Spleen (tissue), 11 donors: ENCODE results near the gene RDH12. TPM values are rescaled to one million over a fixed set of nuclear protein-coding genes. Genes with fewer than 3 reads are reported as not detected.
A peak's percentile ranks its signal among the peaks of the same experiment; 100 is the strongest.

ENCODE experiments used
- DNase-seq: peaks from one replicate; pipeline ENCODE4 v3.0.0-alpha.2; 2020
- H3K27ac ChIP-seq, 8 donors: fragments of 200-600 bp; sonication (generic) in 7 of 8; 1 replicate in 4 of 8; 2 replicates in 4 of 8; pipeline versions ENCODE4 v1.5.0 to v1.8.0; 2016 to 2021; ENCODE audit warnings: inconsistent platforms in 4 of 8, mild to moderate bottlenecking in 4 of 8, moderate library complexity in 1 of 8
- H3K27me3 ChIP-seq, 7 donors: fragments of 200-600 bp; sonication (generic) in 6 of 7; replicated peaks in 1 of 7; 1 replicate in 4 of 7; 2 replicates in 3 of 7; pipeline versions ENCODE4 v1.5.0 to v1.8.0; 2016 to 2021; ENCODE audit warnings: inconsistent platforms in 3 of 7, mild to moderate bottlenecking in 1 of 7
- H3K36me3 ChIP-seq, 6 donors: fragments of 200-600 bp; sonication (generic) in 5 of 6; 1 replicate in 4 of 6; 2 replicates in 2 of 6; pipeline versions ENCODE4 v1.5.0 to v1.8.0; 2016 to 2021; ENCODE audit warnings: inconsistent platforms in 2 of 6
- H3K4me1 ChIP-seq, 6 donors: fragments of 200-600 bp; sonication (generic) in 5 of 6; 1 replicate in 3 of 6; 2 replicates in 3 of 6; pipeline versions ENCODE4 v1.5.0 to v1.8.0; 2016 to 2021; ENCODE audit warnings: inconsistent platforms in 3 of 6
- H3K4me3 ChIP-seq, 8 donors: fragments of 200-600 bp; sonication (generic) in 7 of 8; 1 replicate in 4 of 8; 2 replicates in 4 of 8; pipeline versions ENCODE4 v1.5.0 to v1.8.0; 2016 to 2021; ENCODE audit warnings: inconsistent platforms in 4 of 8, mild to moderate bottlenecking in 4 of 8, moderate library complexity in 2 of 8
- H3K9me3 ChIP-seq, 8 donors: fragments of 200-600 bp; sonication (generic) in 7 of 8; 1 replicate in 4 of 8; 2 replicates in 4 of 8; pipeline versions ENCODE4 v1.5.0 to v1.8.0; 2016 to 2021; ENCODE audit warnings: inconsistent platforms in 4 of 8
- CTCF ChIP-seq, 11 experiments: fragments of 200-600 bp in 7 of 11; fragments of 450-650 bp in 4 of 11; sonication (generic) in 4 of 11; IDR thresholded peaks in 8 of 11; conservative IDR thresholded peaks in 3 of 11; 1 replicate in 7 of 11; 2 replicates in 4 of 11; pipeline versions ENCODE4 v1.4.0 to v1.8.0; 2016 to 2021; ENCODE audit warnings: antibody characterized with exemption in 11 of 11, inconsistent platforms in 4 of 11, mild to moderate bottlenecking in 1 of 11
- POLR2A ChIP-seq, 3 donors: fragments of 450-650 bp; IDR thresholded peaks; one replicate each; pipeline ENCODE4 v1.5.1; 2017; ENCODE audit warnings: antibody characterized with exemption in 3 of 3, mild to moderate bottlenecking in 1 of 3
- POLR2AphosphoS5 ChIP-seq, 3 donors: sonication (generic); formaldehyde crosslinking; IDR thresholded peaks; one replicate each; pipeline ENCODE4 v1.5.1; 2017; ENCODE audit warnings: antibody characterized with exemption in 3 of 3
- whole genome bisulfite sequencing, 5 donors: extraction: QIAGEN DNeasy Blood & Tissue Kit in 3 of 5; methylation state at CpG; one replicate each; pipeline versions ENCODE4 v1.1.5 to v1.1.7; 2013 to 2018; 5-methylcytosine and 5-hydroxymethylcytosine counted together
- intact Hi-C: fragments of 100-400 bp; cut with DNase I; formaldehyde crosslinking; loops from one replicate; pipeline ENCODE4 v1.15.0; 2023; ENCODE audit warnings: low total_unique reads
- polyA plus RNA-seq, 3 donors: library from polyadenylated mRNA; stranded (reverse); fragments of 200-250 nt; gene quantifications; one replicate each; pipeline ENCODE4 v1.2.1, GENCODE V29; 2013
- total RNA-seq, 7 donors: library from RNA; depleted of rRNA in 3 of 7; stranded (reverse); fragments of >200 nt in 3 of 7; fragmentation: NEBNext Ultra II Directional in 4 of 7; extraction: Animal tissue kit (Norgen Biotek cat#: 25700) in 4 of 7; gene quantifications; one replicate each; pipeline versions ENCODE4 v1.1.0 to v1.2.1, GENCODE V29; 2016 to 2021
- donor health status: healthy with polysubstance abuse.
- donor health status: DM: no; HTN: no; CAD: no; lungs with moderate emphysema.
- donor health status: DM: no; HTN: no; CAD: no.
- donor health status: Bipolar disorder and iron deficiency.
- donor health status: healthy.
- donor health status: DM: no; HTN: no; CAD: no.
- donor health status: DM: yes; HTN: yes; CAD: no.

The RDH12 gene
- total and polyA plus RNA-seq, 10 donors: 0.08 to 0.10 TPM; not detected in 8

- Histone ChIP-seq H3K9me3 (no peaks in the 10 kb centered on the region), H3K27me3 (no peaks in the 10 kb centered on the region), H3K4me3 (peak overlapping the region; percentile 74 to 99 (median 96)), H3K4me1 (peaks cover 16 to 62% (median 45%) of the 10 kb centered on the region in 6 donors), H3K36me3 (peaks cover 0 to 21% (median 7%) of the 10 kb centered on the region in 6 donors), H3K27ac (peak overlapping the region; percentile 94 to 100 (median 98))
- DNase-seq: peak; percentile 93
- intact Hi-C loops: no loop called here
- no peak for TF ChIP-seq POLR2A (IDR thresholded peaks at IDR 0.05)
- TF ChIP-seq CTCF (IDR thresholded peaks at IDR 0.05 in 8 of 11, conservative IDR thresholded peaks at IDR 0.05 in 3 of 11): peak in 7 of 11 experiments; percentile 3 to 43 (median 22)
- TF ChIP-seq POLR2AphosphoS5 (IDR thresholded peaks at IDR 0.05): no peak
- WGBS, 5 donors: 0 to 1% (median 0%) methylated on average over 9 to 25 of the region's 25 CpGs
These were observed 27.6 kb upstream of the RDH12 start for GRCh38 chr14:67674139-67674479.

GRCh38 chr14:67674480-67675218 is 27.0 kb upstream of the RDH12 start, which contains the start of gene VTI1B:
TSS of gene VTI1B (minus strand) at chr14:67674632. CDS start at chr14:67674489, 143 bp downstream.
- TF ChIP-seq POLR2AphosphoS5 (IDR thresholded peaks at IDR 0.05) (peak; percentile 88 to 94 (median 89)), CTCF (IDR thresholded peaks at IDR 0.05 in 8 of 11, conservative IDR thresholded peaks at IDR 0.05 in 3 of 11) (no peak), POLR2A (IDR thresholded peaks at IDR 0.05) (peak in 1 of 3 donors; percentile 58)
- Histone ChIP-seq H3K36me3 (peaks cover 0 to 24% (median 7%) of the 10 kb centered on the region in 6 donors), H3K27ac (peak within 1 kb of the TSS; percentile 94 to 100 (median 98)), H3K4me1 (peaks cover 16 to 56% (median 43%) of the 10 kb centered on the region in 6 donors), H3K4me3 (peak within 1 kb of the TSS; percentile 74 to 99 (median 96)), H3K27me3 (no peaks in the 10 kb centered on the region), H3K9me3 (no peaks in the 10 kb centered on the region)
- 0 to 1% (median 0%) methylated on average over 11 to 87 of the region's 87 CpGs for WGBS, 5 donors
- peak; percentile 96 for DNase-seq
- intact Hi-C loops: no loop called here

- TF ChIP-seq CTCF (IDR thresholded peaks at IDR 0.05 in 8 of 11, conservative IDR thresholded peaks at IDR 0.05 in 3 of 11): no peak
- no peak for TF ChIP-seq POLR2AphosphoS5 (IDR thresholded peaks at IDR 0.05)
- TF ChIP-seq POLR2A (IDR thresholded peaks at IDR 0.05): no peak
- Histone ChIP-seq H3K27me3 (no peaks in the 10 kb centered on the region), H3K36me3 (peaks cover 0 to 25% (median 7%) of the 10 kb centered on the region in 6 donors), H3K4me3 (peak overlapping the region; percentile 74 to 99 (median 96)), H3K27ac (peak overlapping the region; percentile 94 to 100 (median 98)), H3K9me3 (no peaks in the 10 kb centered on the region), H3K4me1 (peaks cover 16 to 51% (median 43%) of the 10 kb centered on the region in 6 donors)
- intact Hi-C loops: no loop called here
- WGBS, 5 donors: 41 to 50% (median 43%) methylated on average over 11 to 16 of the region's 16 CpGs
- DNase-seq: no peak
These were observed 26.5 kb upstream of the RDH12 start for GRCh38 chr14:67675219-67675582.

GRCh38 chr14:67679006-67679405 is 22.7 kb upstream of the RDH12 start:
- no peak overlapping the region for H3K27ac ChIP-seq
- H3K4me3 ChIP-seq: no peak overlapping the region
- no peak for TF ChIP-seq POLR2AphosphoS5 (IDR thresholded peaks at IDR 0.05)
- H3K4me1 ChIP-seq: peaks cover 0 to 23% (median 12%) of the 10 kb centered on the region in 6 donors
- WGBS, 5 donors: 60 to 96% (median 63%) methylated on average over 2 of the region's 2 CpGs
- H3K27me3 ChIP-seq: no peaks in the 10 kb centered on the region
- DNase-seq: no peak
- H3K9me3 ChIP-seq: no peaks in the 10 kb centered on the region
- intact Hi-C loops: no loop called here
- peaks cover 0 to 59% (median 15%) of the 10 kb centered on the region in 6 donors for H3K36me3 ChIP-seq
